Neural cell (in vitro differentiated cells): ENCODE measurements around the gene ACTN4.

Experiments
- CTCF ChIP-seq: fragments of 450-650 bp; IDR thresholded peaks from 2 replicates; pipeline ENCODE4 v1.5.1; 2014; ENCODE audit warnings: antibody characterized with exemption, mild to moderate bottlenecking, moderate library complexity; ENCODE audit not compliant: poor library complexity, severe bottlenecking
- POLR2AphosphoS5 ChIP-seq: IDR thresholded peaks from 2 replicates; pipeline ENCODE4 v1.6.1; 2012
- REST ChIP-seq: IDR thresholded peaks from 2 replicates; pipeline ENCODE4 v1.6.1; 2012; ENCODE audit warnings: borderline replicate concordance
- SMC3 ChIP-seq: fragments of 450-650 bp; conservative IDR thresholded peaks from 2 replicates; pipeline ENCODE4 v1.6.1; 2014; ENCODE audit warnings: antibody characterized with exemption, mild to moderate bottlenecking, moderate library complexity; ENCODE audit not compliant: poor library complexity

GRCh38 chr19:38634757-38635482 is 12.5 kb upstream of the ACTN4 start:
- TF ChIP-seq SMC3 (peak; percentile 95), POLR2AphosphoS5 (no peak), CTCF (peak; percentile 90), REST (no peak)
